ENCODE results near the gene FADD.
"Not testable (repeated sequence)": the region's sequence is repeated elsewhere in the genome, so short reads cannot be mapped to it uniquely, and the experiment has no call there.

FADD gene

DNA sequence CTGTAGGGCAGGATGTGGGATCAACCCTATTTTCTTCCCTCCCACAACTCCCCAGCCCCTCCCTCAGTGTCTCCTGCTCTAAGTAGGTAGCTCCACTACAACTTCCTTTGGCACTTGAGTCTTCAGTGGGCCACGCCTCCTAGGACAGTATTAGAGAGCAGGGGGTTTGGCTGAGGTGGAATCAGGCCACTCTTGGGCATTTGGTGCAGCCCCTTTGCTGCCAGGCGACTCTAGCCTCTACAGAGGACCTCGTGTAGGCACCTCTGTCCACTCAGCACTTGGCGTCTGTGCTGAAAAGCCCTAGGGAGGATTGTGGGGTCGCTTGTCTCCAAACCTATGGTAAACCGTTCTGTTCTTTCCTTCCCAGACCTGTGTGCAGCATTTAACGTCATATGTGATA is 2.7 kb downstream of the FADD start:
- DNase-seq, result no peak

DNA sequence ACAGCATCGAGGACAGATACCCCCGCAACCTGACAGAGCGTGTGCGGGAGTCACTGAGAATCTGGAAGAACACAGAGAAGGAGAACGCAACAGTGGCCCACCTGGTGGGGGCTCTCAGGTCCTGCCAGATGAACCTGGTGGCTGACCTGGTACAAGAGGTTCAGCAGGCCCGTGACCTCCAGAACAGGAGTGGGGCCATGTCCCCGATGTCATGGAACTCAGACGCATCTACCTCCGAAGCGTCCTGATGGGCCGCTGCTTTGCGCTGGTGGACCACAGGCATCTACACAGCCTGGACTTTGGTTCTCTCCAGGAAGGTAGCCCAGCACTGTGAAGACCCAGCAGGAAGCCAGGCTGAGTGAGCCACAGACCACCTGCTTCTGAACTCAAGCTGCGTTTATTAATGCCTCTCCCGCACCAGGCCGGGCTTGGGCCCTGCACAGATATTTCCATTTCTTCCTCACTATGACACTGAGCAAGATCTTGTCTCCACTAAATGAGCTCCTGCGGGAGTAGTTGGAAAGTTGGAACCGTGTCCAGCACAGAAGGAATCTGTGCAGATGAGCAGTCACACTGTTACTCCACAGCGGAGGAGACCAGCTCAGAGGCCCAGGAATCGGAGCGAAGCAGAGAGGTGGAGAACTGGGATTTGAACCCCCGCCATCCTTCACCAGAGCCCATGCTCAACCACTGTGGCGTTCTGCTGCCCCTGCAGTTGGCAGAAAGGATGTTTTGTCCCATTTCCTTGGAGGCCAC is 3.3 kb downstream of the FADD start:
- DNase-seq, result no peak

GRCh38 chr11:70206982-70207376 is 3.9 kb downstream of the FADD start:
- no peak for DNase-seq

GRCh38 chr11:70207531-70208131 is 4.5 kb downstream of the FADD start:
- no peak for DNase-seq

GRCh38 chr11:70209391-70209912 is 6.4 kb downstream of the FADD start:
- no peak for DNase-seq

DNA sequence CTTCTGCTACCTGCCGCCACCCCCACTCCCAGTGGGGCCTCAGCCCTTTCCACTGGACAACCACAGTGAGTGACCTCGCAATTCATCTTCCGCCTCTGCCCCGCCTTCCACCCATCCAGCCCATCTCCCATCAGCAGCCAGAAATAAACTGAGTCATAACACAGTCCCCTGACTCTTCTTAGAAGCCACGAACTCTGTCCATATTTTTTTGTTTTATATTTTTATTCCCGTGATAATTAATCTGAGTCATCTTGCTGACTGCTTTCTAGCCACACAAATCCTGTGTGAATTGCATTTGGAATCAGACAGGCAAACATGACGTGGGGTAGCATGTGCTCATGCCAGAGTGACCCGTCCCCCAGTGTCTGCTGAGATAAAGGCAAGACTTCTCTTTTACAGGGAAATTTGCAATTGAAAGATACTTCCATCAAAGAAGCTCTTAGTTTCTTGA is 7.0 kb downstream of the FADD start:
- no peak for DNase-seq

GRCh38 chr11:70210530-70210929 is 7.4 kb downstream of the FADD start:
- DNase-seq, result no peak

GRCh38 chr11:70212227-70212811 is 9.2 kb downstream of the FADD start:
- DNase-seq, result no peak

DNA sequence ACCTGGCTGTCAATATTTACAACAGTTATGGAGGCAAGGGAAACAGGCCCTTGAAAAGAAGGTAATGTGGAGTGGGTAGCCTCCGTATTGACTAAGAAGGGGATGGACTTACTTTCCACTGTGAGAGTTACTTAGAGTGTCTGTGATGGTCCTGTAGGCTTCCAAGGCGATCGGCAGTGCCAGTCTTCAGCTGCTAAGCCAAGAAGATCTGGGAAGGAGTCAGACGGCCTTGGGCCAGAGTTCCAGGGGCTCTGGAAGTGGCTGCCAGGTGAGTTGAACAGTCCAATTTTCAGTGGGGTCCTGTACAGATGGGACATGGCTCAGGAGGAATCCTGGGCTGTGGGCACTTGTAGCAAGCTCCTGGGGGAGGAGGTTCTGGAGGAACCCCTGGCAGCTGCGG is 14.3 kb downstream of the FADD start:
- not testable (repeated sequence) for DNase-seq

GRCh38 chr11:70218076-70218475 is 15.0 kb downstream of the FADD start:
- not testable (repeated sequence) for DNase-seq

- DNase-seq, result no peak
These were observed 17.0 kb downstream of the FADD start for GRCh38 chr11:70220136-70220535.

GRCh38 chr11:70220920-70221319 is 17.8 kb downstream of the FADD start:
- DNase-seq, result no peak

- no peak for DNase-seq
These were observed 22.6 kb downstream of the FADD start for GRCh38 chr11:70225681-70226177.

DNA sequence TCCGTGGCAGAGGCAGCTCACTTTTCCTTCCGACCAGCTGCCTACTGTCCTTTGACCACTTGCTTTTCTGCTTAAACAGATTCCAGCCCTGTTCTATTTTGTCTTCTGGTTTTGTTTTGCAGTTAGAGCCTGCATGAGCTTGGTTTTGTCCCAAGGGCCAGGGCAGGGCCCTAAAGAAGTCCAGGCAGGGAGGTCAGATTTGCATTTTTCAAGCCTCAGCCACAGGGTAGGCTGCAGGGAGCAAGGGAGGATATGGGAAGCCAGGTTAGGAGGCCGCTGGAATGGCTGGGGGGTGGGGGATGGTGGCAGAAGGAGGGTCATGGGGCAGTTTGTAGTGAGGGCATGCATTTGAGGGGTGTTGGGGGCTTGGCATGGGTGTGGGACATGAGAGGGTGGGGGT is 23.1 kb downstream of the FADD start:
- no peak for DNase-seq

DNA sequence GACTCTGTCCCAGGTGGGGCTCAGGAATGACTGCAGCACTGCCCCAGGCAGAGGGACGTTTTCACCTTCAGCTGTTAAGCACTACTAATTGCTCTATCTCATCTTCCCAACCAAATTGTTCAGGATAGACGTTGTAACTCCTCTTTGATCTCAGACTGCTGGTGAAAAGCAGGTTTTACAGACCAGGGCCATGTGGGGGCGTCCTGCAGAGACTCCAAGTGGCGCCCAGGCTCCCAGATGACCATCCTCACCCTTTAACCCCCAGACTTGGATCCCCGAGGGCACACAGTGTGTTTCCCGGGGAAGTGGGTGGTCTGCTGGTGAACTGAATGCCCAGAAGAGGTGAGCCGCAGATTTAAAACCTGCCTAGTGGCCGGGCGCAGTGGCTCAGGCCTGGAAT is 23.9 kb downstream of the FADD start:
- no peak for DNase-seq

GRCh38 chr11:70229737-70230136 is 26.6 kb downstream of the FADD start:
- DNase-seq, result no peak

DNA sequence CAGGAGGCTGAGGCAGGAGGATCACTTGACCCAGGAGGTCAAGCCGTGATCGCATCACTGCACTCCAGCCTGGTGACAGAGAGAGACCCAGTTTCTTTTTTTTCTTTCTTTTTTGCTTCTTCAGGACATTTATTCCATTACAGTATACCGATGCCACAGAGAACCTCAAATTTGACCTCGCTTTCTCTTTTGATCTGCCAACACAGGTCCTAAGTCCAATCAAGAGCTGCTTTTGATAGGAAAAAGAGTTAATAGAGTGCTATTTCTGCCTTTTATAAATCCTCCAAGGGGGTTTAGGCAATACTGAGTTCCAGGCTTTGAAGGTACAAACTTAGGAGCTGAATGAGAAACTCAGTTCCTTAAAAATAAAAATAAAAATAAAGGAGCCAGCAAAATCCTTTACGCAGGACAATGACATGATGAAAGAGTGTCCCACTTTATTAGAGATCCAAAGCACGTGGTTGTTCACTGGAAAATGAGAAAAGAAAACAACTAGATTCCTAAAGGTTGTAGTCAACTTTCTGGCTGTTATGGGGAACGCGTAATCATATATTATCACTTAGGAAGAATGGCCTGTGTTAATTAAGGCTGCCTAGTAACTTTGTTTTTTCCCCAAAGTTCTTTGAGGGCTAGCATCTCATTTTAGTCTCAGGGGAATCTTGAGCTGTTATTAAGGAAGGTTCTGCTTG is 27.2 kb downstream of the FADD start:
- DNase-seq, result no peak

GRCh38 chr11:70230840-70231710 is 28.0 kb downstream of the FADD start:
- DNase-seq, result no peak

- DNase-seq, result no peak
These were observed 29.9 kb downstream of the FADD start for GRCh38 chr11:70233034-70233433.

DNA sequence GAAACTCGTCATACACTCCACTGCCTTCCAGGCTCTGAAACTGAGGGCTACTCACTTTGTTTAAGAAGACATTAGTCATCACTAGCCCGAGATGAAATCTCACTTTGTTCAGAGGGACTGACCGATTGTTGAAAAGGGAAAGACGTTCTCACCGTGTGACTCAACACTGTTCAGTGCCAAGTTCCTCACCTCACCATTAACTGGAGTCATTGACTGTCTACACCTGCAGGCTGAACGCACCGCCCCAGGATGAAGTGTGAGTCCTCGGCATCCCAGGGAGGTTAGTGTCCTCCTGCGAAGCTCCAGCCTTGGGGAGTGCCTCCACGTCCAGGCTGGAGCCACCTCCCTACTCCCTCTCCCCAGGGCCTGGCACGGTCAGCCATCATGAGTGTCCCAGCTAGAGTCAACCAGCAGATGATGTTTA is 30.4 kb downstream of the FADD start:
- no peak for DNase-seq

- DNase-seq, result no peak
These were observed 30.9 kb downstream of the FADD start for GRCh38 chr11:70233962-70234361.

- DNase-seq, result no peak
These were observed 37.2 kb downstream of the FADD start for GRCh38 chr11:70240337-70240736.

All from NCI-H1092 treated with DMSO at 0.1 percent for 48 hours (cell line).